Left lung (tissue), 10 donors: ENCODE data around the gene NRDC. TPM values are rescaled to one million over a fixed set of nuclear protein-coding genes. Genes with fewer than 3 reads are reported as not detected.
A peak's percentile ranks its signal among the peaks of the same experiment; 100 is the strongest.
"Not testable (repeated sequence)": the region's sequence is repeated elsewhere in the genome, so short reads cannot be mapped to it uniquely, and the experiment has no call there.

Experiments
- ATAC-seq: fragments of 200-7000 bp; cut with Tn5 transposase; one replicate; pipeline ENCODE4 v1.9.1; 2020; ENCODE audit warnings: moderate library complexity
- DNase-seq, 4 donors: peaks; one replicate each; pipeline ENCODE4 v3.0.0-alpha.2; 2013 to 2020
- H3K27ac ChIP-seq, 2 donors: fragments of 200-600 bp; sonication (generic) in 1 of 2; one replicate each; pipeline versions ENCODE4 v1.5.0 to v1.8.0; 2020 to 2021
- H3K27me3 ChIP-seq, 2 donors: fragments of 200-600 bp; sonication (generic) in 1 of 2; one replicate each; pipeline versions ENCODE4 v1.5.0 to v1.8.0; 2020 to 2021
- H3K36me3 ChIP-seq, 2 donors: fragments of 200-600 bp; sonication (generic) in 1 of 2; one replicate each; pipeline versions ENCODE4 v1.5.0 to v1.8.0; 2020 to 2021
- H3K4me1 ChIP-seq, 2 donors: fragments of 200-600 bp; one replicate each; pipeline ENCODE4 v1.8.0; 2021
- H3K4me3 ChIP-seq, 2 donors: fragments of 200-600 bp; sonication (generic) in 1 of 2; one replicate each; pipeline versions ENCODE4 v1.5.0 to v1.8.0; 2020 to 2021; ENCODE audit warnings: mild to moderate bottlenecking in 1 of 2
- H3K9me3 ChIP-seq, 2 donors: fragments of 200-600 bp; sonication (generic) in 1 of 2; one replicate each; pipeline versions ENCODE4 v1.5.0 to v1.8.0; 2020 to 2021
- intact Hi-C, 2 donors: fragments of 100-400 bp; cut with DNase I; formaldehyde crosslinking; loops; one replicate each; pipeline versions ENCODE4 v1.11.2 to v1.14.2; 2022
- polyA plus RNA-seq, 6 donors: library from polyadenylated mRNA; unstranded; fragments of 120-200 nt; gene quantifications; one replicate each; pipeline ENCODE4 v1.2.1, GENCODE V29; 2013; ENCODE audit not compliant: insufficient read length in 6 of 6
- total RNA-seq, 2 donors: library from RNA; stranded (reverse); fragmentation: NEBNext Ultra II Directional; extraction: Animal tissue kit (Norgen Biotek cat#: 25700); gene quantifications; one replicate each; pipeline ENCODE4 v1.2.1, GENCODE V29; 2021
- TF ChIP-seq, protein P1 (sequence below), 2 donors: fragments of 200-600 bp; sonication (generic) in 1 of 2; IDR thresholded peaks; one replicate each; pipeline versions ENCODE4 v1.5.0 to v1.8.0; 2021; ENCODE audit warnings: antibody characterized with exemption in 2 of 2
- donor health status: DM: no; HTN: yes; CAD: no.
- donor health status: DM: no; HTN: no; CAD: no.

NRDC gene
- total and polyA plus RNA-seq, 8 donors, result 101 to 176 (median 153) TPM

- no peak for ATAC-seq
- Histone ChIP-seq H3K27ac (no peak overlapping the region), H3K4me3 (no peak overlapping the region), H3K36me3 (peaks cover 0 to 99% of the 10 kb centered on the region in 2 donors), H3K9me3 (no peaks in the 10 kb centered on the region), H3K4me1 (no peaks in the 10 kb centered on the region), H3K27me3 (no peaks in the 10 kb centered on the region)
- TF ChIP-seq, protein P1, sequence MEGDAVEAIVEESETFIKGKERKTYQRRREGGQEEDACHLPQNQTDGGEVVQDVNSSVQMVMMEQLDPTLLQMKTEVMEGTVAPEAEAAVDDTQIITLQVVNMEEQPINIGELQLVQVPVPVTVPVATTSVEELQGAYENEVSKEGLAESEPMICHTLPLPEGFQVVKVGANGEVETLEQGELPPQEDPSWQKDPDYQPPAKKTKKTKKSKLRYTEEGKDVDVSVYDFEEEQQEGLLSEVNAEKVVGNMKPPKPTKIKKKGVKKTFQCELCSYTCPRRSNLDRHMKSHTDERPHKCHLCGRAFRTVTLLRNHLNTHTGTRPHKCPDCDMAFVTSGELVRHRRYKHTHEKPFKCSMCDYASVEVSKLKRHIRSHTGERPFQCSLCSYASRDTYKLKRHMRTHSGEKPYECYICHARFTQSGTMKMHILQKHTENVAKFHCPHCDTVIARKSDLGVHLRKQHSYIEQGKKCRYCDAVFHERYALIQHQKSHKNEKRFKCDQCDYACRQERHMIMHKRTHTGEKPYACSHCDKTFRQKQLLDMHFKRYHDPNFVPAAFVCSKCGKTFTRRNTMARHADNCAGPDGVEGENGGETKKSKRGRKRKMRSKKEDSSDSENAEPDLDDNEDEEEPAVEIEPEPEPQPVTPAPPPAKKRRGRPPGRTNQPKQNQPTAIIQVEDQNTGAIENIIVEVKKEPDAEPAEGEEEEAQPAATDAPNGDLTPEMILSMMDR (IDR thresholded peaks at IDR 0.05), result no peak
- intact Hi-C loops, result no loop called here
- no peak for DNase-seq
Measured at GRCh38 chr1:51819810-51820209, 58.7 kb downstream of the NRDC start.

GRCh38 chr1:51819021-51819420 is 59.5 kb downstream of the NRDC start:
- H3K4me1 ChIP-seq, ATAC-seq, DNase-seq, H3K9me3 ChIP-seq, H3K27me3 ChIP-seq, H3K4me3 ChIP-seq, intact Hi-C loops, H3K27ac ChIP-seq: not testable (repeated sequence)
- peaks cover 0 to 99% of the 10 kb centered on the region in 2 donors for H3K36me3 ChIP-seq

DNA sequence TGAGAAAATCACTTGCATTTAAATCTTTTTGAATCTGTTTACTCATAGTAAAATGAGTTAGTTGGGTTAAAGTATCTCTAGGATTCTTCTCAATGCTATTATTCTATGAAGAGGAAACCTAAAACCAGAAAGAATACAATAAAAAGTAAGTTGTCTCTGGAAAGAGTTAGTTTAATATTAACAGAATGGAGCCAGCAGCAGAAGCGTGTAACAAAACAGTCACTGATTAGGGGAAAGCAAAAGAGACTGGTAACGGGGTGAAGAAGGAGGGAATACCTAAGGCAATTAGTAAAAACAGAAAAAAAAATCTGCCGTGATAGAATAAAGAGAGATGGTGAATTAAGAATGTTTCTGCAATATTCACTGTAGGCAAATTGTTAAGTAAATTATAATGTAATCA is 60.0 kb downstream of the NRDC start:
- Histone ChIP-seq H3K9me3 (no peaks in the 10 kb centered on the region), H3K27ac (no peak overlapping the region), H3K36me3 (peaks cover 0 to 99% of the 10 kb centered on the region in 2 donors), H3K27me3 (no peaks in the 10 kb centered on the region), H3K4me1 (no peaks in the 10 kb centered on the region), H3K4me3 (no peak overlapping the region)
- TF ChIP-seq, protein P1 (IDR thresholded peaks at IDR 0.05), result no peak
- ATAC-seq, result no peak
- intact Hi-C loops, result no loop called here
- DNase-seq, result no peak

- no peak overlapping the region for H3K4me3 ChIP-seq
- H3K4me1 ChIP-seq, result no peaks in the 10 kb centered on the region
- no peak for DNase-seq
- H3K36me3 ChIP-seq, result peaks cover 0 to 100% of the 10 kb centered on the region in 2 donors
- no peaks in the 10 kb centered on the region for H3K9me3 ChIP-seq
- TF ChIP-seq, protein P1 (IDR thresholded peaks at IDR 0.05), result no peak
- no peaks in the 10 kb centered on the region for H3K27me3 ChIP-seq
- no peak overlapping the region for H3K27ac ChIP-seq
- ATAC-seq, result no peak
- intact Hi-C loops, result no loop called here
Measured at GRCh38 chr1:51814513-51814912, 64.0 kb downstream of the NRDC start.

DNA sequence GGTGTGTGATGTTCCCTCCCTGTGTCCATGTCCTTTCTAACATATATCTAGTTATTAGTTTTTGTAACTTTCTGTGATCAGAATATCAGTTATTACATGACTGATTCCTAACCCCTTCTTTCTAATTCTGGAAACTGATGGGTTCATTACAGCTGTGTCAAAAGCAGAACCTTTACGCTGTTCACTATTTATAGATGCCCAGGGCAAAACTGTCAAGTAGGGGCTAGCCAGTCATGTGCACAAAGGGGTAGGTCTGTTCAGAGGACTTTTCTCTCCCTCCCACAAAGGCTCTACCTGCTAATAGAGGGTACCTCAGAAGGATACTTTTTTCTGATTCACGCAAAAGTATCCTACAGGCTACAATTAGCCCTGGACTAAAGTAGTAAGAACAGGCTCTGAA is 79.2 kb downstream of the NRDC start:
- DNase-seq (no peak), ATAC-seq (no peak)
- no peak overlapping the region for H3K27ac ChIP-seq
- H3K4me1 ChIP-seq, result no peaks in the 10 kb centered on the region
- H3K9me3 ChIP-seq, result no peaks in the 10 kb centered on the region
- TF ChIP-seq, protein P1 (IDR thresholded peaks at IDR 0.05), result no peak
- peaks cover 0 to 93% of the 10 kb centered on the region in 2 donors for H3K36me3 ChIP-seq
- no peak overlapping the region for H3K4me3 ChIP-seq
- intact Hi-C loops, result no loop called here
- H3K27me3 ChIP-seq, result no peaks in the 10 kb centered on the region

DNA sequence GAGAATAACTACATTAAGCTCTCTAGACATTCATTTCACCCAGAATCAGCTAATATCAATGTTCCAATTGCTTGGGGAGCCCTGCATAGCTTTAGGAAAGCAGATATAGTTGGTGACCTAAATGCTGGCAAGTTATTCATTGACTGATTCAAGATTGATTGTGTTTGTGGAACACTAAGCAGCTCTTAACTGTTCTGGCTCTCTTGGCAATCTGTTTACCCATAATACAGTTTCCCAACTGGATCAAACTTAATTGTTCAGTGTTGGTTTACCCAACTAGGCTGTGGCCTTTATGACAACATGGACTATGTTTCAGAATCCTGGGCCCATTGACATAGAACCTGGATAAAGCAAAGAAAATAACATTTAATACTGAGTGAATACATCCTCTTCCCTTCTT is 83.7 kb downstream of the NRDC start:
- intact Hi-C loops, result no loop called here
- no peaks in the 10 kb centered on the region for H3K27me3 ChIP-seq
- no peaks in the 10 kb centered on the region for H3K4me1 ChIP-seq
- DNase-seq (no peak), ATAC-seq (peak; percentile 48)
- peaks cover 0 to 93% of the 10 kb centered on the region in 2 donors for H3K36me3 ChIP-seq
- H3K27ac ChIP-seq, result no peak overlapping the region
- H3K9me3 ChIP-seq, result no peaks in the 10 kb centered on the region
- TF ChIP-seq, protein P1 (IDR thresholded peaks at IDR 0.05), result no peak
- no peak overlapping the region for H3K4me3 ChIP-seq
